GM21526 (cell line): ENCODE data around the gene APP.

Experiments
- ATAC-seq: cut with Tn5 transposase; IDR thresholded peaks from one replicate; pipeline ENCODE4 v1.9.1; 2021; ENCODE audit warnings: moderate library complexity; ENCODE audit not compliant: unreplicated experiment, low FRiP score

APP gene

GRCh38 chr21:26072666-26073615 is 97.6 kb downstream of the APP start:
- ATAC-seq = no peak

- no peak for ATAC-seq
Measured at GRCh38 chr21:26070822-26071425, 99.6 kb downstream of the APP start.

GRCh38 chr21:26070121-26070520 is 100.4 kb downstream of the APP start:
- ATAC-seq = no peak

- ATAC-seq = no peak
Measured at GRCh38 chr21:26068776-26069175, 101.8 kb downstream of the APP start.

GRCh38 chr21:26067836-26068594 is 102.6 kb downstream of the APP start:
- ATAC-seq = no peak

GRCh38 chr21:26064506-26064905 is 106.1 kb downstream of the APP start:
- no peak for ATAC-seq

- ATAC-seq = no peak
Measured at GRCh38 chr21:26061437-26061836, 109.1 kb downstream of the APP start.

- ATAC-seq = no peak
Measured at GRCh38 chr21:26060335-26061115, 110.0 kb downstream of the APP start.

- no peak for ATAC-seq
Measured at GRCh38 chr21:26057477-26058170, 112.9 kb downstream of the APP start.

- no peak for ATAC-seq
Measured at GRCh38 chr21:26055841-26056264, 114.7 kb downstream of the APP start.

GRCh38 chr21:26055010-26055409 is 115.6 kb downstream of the APP start:
- no peak for ATAC-seq

- ATAC-seq = no peak
Measured at GRCh38 chr21:26052057-26052456, 118.5 kb downstream of the APP start.

GRCh38 chr21:26050857-26051256 is 119.7 kb downstream of the APP start:
- ATAC-seq = no peak

- ATAC-seq = no peak
Measured at GRCh38 chr21:26049803-26050202, 120.8 kb downstream of the APP start.

- ATAC-seq = no peak
Measured at GRCh38 chr21:26047279-26047967, 123.1 kb downstream of the APP start.

GRCh38 chr21:26043891-26044290 is 126.7 kb downstream of the APP start:
- no peak for ATAC-seq

- ATAC-seq = no peak
Measured at GRCh38 chr21:26042181-26042876, 128.2 kb downstream of the APP start.

- ATAC-seq = no peak
Measured at GRCh38 chr21:26041431-26042180, 129.0 kb downstream of the APP start.
